NT2/D1 (cell line): Measurements from ENCODE around the gene HOXA2.

Experiments used
- SUZ12 ChIP-seq: IDR thresholded peaks from 2 replicates; pipeline ENCODE4 v1.6.1; 2011; ENCODE audit not compliant: insufficient read length, insufficient read depth; ENCODE audit errors: extremely low read depth
- YY1 ChIP-seq: IDR thresholded peaks from 2 replicates; pipeline ENCODE4 v1.6.1; 2011; ENCODE audit not compliant: insufficient read length, insufficient read depth

DNA sequence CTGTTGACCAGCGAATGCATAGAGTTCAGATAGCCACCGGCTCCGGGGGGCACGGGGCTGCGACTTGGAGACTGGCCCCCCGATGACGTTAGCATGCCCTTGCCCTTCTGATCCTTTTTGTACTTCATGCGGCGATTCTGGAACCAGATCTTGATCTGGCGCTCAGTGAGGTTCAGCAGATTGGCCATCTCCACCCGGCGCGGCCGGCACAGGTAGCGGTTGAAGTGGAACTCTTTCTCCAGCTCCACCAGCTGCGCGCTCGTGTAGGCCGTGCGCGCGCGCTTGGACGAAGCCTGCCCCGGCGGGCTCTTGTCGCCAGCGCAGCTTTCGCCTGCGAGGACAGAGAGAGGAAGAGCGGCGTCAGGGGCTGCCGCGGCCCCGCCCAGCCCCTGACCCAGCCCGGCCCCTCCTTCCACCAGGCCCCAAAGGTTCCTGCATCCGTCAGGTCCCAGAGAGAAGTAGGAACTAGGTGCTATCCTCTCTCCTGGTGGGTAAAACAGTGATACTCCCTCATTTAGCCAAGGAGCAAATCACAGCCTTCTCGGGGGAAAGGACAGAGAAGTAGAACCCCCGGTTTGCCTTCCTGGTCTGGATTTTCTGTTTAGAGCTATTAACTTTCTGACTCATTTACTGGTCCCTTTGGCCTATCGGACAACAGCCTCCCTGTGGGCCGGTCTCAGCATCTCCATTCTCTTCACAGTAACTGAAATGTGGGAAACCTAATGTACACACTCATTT lies 6.1 kb upstream of the HOXA2 start:
- TF ChIP-seq YY1 (no peak), SUZ12 (no peak)
